Liver (tissue), 9 donors: ENCODE data around the gene CPED1. TPM values are rescaled to one million over a fixed set of nuclear protein-coding genes. Genes with fewer than 3 reads are reported as not detected.

Experiments
- DNase-seq: peaks from one replicate; pipeline ENCODE4 v3.0.0-alpha.2; 2017; ENCODE audit warnings: low spot score
- H3K27ac ChIP-seq, 2 donors: one replicate each; pipeline ENCODE4 v1.7.0; 2013; ENCODE audit warnings: inconsistent platforms in 2 of 2, low read length in 2 of 2, control low read depth in 1 of 2, low read depth in 1 of 2, mild to moderate bottlenecking in 1 of 2
- H3K27me3 ChIP-seq, 4 donors: one replicate each; pipeline versions ENCODE4 v1.6.1 to v1.7.0; 2013; ENCODE audit warnings: low read length in 3 of 4, inconsistent platforms in 1 of 4, mild to moderate bottlenecking in 1 of 4, moderate library complexity in 1 of 4; ENCODE audit not compliant: control insufficient read depth in 4 of 4, insufficient read depth in 4 of 4
- H3K36me3 ChIP-seq, 4 donors: one replicate each; pipeline versions ENCODE4 v1.6.1 to v1.7.0; 2013; ENCODE audit warnings: low read length in 3 of 4, mild to moderate bottlenecking in 3 of 4, low read depth in 1 of 4, moderate library complexity in 1 of 4; ENCODE audit not compliant: control insufficient read depth in 4 of 4, insufficient read depth in 3 of 4
- H3K4me1 ChIP-seq, 4 donors: one replicate each; pipeline versions ENCODE4 v1.6.1 to v1.7.0; 2013; ENCODE audit warnings: low read length in 3 of 4, mild to moderate bottlenecking in 3 of 4, moderate library complexity in 1 of 4; ENCODE audit not compliant: control insufficient read depth in 4 of 4, insufficient read depth in 4 of 4
- H3K4me3 ChIP-seq, 3 donors: one replicate each; pipeline versions ENCODE4 v1.6.1 to v1.7.0; 2013; ENCODE audit warnings: low read length in 3 of 3, control low read depth in 1 of 3, low read depth in 1 of 3, mild to moderate bottlenecking in 1 of 3
- H3K9ac ChIP-seq, 2 donors: one replicate each; pipeline ENCODE4 v1.7.0; 2013; ENCODE audit warnings: low read length in 2 of 2, mild to moderate bottlenecking in 2 of 2, moderate library complexity in 2 of 2, control low read depth in 1 of 2, low read depth in 1 of 2
- H3K9me3 ChIP-seq, 4 donors: one replicate each; pipeline versions ENCODE4 v1.6.1 to v1.7.0; 2013; ENCODE audit warnings: low read length in 3 of 4; ENCODE audit not compliant: control insufficient read depth in 4 of 4
- EGR1 ChIP-seq, 2 donors: IDR thresholded peaks; 2 replicates each; pipeline ENCODE4 v1.6.1; 2016 to 2018; ENCODE audit warnings: antibody characterized with exemption in 2 of 2, low read depth in 2 of 2
- FOXA2 ChIP-seq: IDR thresholded peaks from 2 replicates; pipeline ENCODE4 v1.6.1; 2016; ENCODE audit warnings: antibody characterized with exemption
- GABPA ChIP-seq, 2 donors: IDR thresholded peaks in 1 of 2; conservative IDR thresholded peaks in 1 of 2; 2 replicates each; pipeline ENCODE4 v1.6.1; 2016; ENCODE audit warnings: antibody characterized with exemption in 2 of 2, mild to moderate bottlenecking in 1 of 2, moderate library complexity in 1 of 2
- HNF4A ChIP-seq, 2 donors: conservative IDR thresholded peaks; 2 replicates each; pipeline ENCODE4 v1.6.1; 2016; ENCODE audit warnings: antibody characterized with exemption in 2 of 2, mild to moderate bottlenecking in 2 of 2
- JUND ChIP-seq, 2 donors: IDR thresholded peaks; 2 replicates each; pipeline ENCODE4 v1.6.1; 2016; ENCODE audit warnings: antibody characterized with exemption in 2 of 2
- MAX ChIP-seq: IDR thresholded peaks from 2 replicates; pipeline ENCODE4 v1.6.1; 2016; ENCODE audit warnings: antibody characterized with exemption
- NR2F2 ChIP-seq: IDR thresholded peaks from 2 replicates; pipeline ENCODE4 v1.6.1; 2016; ENCODE audit warnings: antibody characterized with exemption
- RXRA ChIP-seq, 2 donors: IDR thresholded peaks; 2 replicates each; pipeline ENCODE4 v1.6.1; 2017 to 2018; ENCODE audit warnings: antibody characterized with exemption in 2 of 2, mild to moderate bottlenecking in 1 of 2
- SP1 ChIP-seq: IDR thresholded peaks from 2 replicates; pipeline ENCODE4 v1.6.1; 2018; ENCODE audit warnings: antibody characterized with exemption, mild to moderate bottlenecking
- TAF1 ChIP-seq: conservative IDR thresholded peaks from 2 replicates; pipeline ENCODE4 v1.6.1; 2016; ENCODE audit warnings: antibody characterized with exemption, mild to moderate bottlenecking
- YY1 ChIP-seq: IDR thresholded peaks from 2 replicates; pipeline ENCODE4 v1.6.1; 2016; ENCODE audit warnings: antibody characterized with exemption, mild to moderate bottlenecking
- ZBTB33 ChIP-seq: IDR thresholded peaks from 2 replicates; pipeline ENCODE4 v1.6.1; 2016; ENCODE audit warnings: antibody characterized with exemption
- WGBS: extraction: QIAGEN DNeasy Blood & Tissue Kit; methylation state at CpG from one replicate; pipeline ENCODE4 v1.1.7; 2013; 5-methylcytosine and 5-hydroxymethylcytosine counted together
- polyA plus RNA-seq, 2 donors: library from polyadenylated mRNA; stranded (reverse) in 1 of 2; unstranded in 1 of 2; fragments of 200-250 nt in 1 of 2; fragments of >200 nt in 1 of 2; fragmentation: Nextera tagmentation in 1 of 2; extraction: Ambion mirVana in 1 of 2; gene quantifications; one replicate each; pipeline versions ENCODE4 v1.2.1 to v1.2.3, GENCODE V29; 2013 to 2015
- total RNA-seq, 2 donors: library from RNA; depleted of rRNA; stranded (reverse); fragments of >200 nt; gene quantifications; one replicate each; pipeline ENCODE4 v1.2.3, GENCODE V29; 2014
- TF ChIP-seq, protein P1 (sequence below): IDR thresholded peaks from 2 replicates; pipeline ENCODE4 v1.6.1; 2016; ENCODE audit warnings: antibody characterized with exemption
- TF ChIP-seq, protein P2 (sequence below): fragments of 150-350 bp; IDR thresholded peaks from 2 replicates; pipeline ENCODE4 v1.5.1; 2017; ENCODE audit warnings: improper control_type of control experiment, low read depth, low read length; ENCODE audit not compliant: missing input control
- donor health status: healthy.
- donor health status: healthy.
- donor health status: healthy.
- donor health status: healthy.
- donor health status: healthy.

Gene CPED1
- total and polyA plus RNA-seq, 4 donors, result 8.5 to 58.0 (median 14.6) TPM

- Histone ChIP-seq H3K4me3 (no peak overlapping the region), H3K36me3 (peaks cover 2 to 6% (median 5%) of the 10 kb centered on the region in 4 donors), H3K9ac (no peak overlapping the region), H3K27ac (no peak overlapping the region), H3K27me3 (no peaks in the 10 kb centered on the region), H3K4me1 (peaks cover 0 to 2% (median 0%) of the 10 kb centered on the region in 4 donors), H3K9me3 (no peaks in the 10 kb centered on the region)
- TF ChIP-seq SP1, result no peak
- no peak for TF ChIP-seq RXRA (IDR thresholded peaks at IDR 0.05)
- TF ChIP-seq MAX, result no peak
- no peak for TF ChIP-seq HNF4A (conservative IDR thresholded peaks at IDR 0.05)
- no peak for TF ChIP-seq EGR1 (IDR thresholded peaks at IDR 0.05; ENCODE audit: low read depth in 2 of 2)
- no peak for TF ChIP-seq GABPA (IDR thresholded peaks at IDR 0.05 in 1 of 2, conservative IDR thresholded peaks at IDR 0.05 in 1 of 2)
- TF ChIP-seq, protein P1, sequence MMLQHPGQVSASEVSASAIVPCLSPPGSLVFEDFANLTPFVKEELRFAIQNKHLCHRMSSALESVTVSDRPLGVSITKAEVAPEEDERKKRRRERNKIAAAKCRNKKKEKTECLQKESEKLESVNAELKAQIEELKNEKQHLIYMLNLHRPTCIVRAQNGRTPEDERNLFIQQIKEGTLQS, result no peak
- TF ChIP-seq YY1, result no peak
- no peak for TF ChIP-seq FOXA2
- no peak for TF ChIP-seq TAF1
- no peak for TF ChIP-seq NR2F2
- TF ChIP-seq, protein P2, sequence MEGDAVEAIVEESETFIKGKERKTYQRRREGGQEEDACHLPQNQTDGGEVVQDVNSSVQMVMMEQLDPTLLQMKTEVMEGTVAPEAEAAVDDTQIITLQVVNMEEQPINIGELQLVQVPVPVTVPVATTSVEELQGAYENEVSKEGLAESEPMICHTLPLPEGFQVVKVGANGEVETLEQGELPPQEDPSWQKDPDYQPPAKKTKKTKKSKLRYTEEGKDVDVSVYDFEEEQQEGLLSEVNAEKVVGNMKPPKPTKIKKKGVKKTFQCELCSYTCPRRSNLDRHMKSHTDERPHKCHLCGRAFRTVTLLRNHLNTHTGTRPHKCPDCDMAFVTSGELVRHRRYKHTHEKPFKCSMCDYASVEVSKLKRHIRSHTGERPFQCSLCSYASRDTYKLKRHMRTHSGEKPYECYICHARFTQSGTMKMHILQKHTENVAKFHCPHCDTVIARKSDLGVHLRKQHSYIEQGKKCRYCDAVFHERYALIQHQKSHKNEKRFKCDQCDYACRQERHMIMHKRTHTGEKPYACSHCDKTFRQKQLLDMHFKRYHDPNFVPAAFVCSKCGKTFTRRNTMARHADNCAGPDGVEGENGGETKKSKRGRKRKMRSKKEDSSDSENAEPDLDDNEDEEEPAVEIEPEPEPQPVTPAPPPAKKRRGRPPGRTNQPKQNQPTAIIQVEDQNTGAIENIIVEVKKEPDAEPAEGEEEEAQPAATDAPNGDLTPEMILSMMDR, result no peak
- WGBS, result 85% methylated on average over 2 of the region's 2 CpGs
- DNase-seq, result no peak
These were observed 310.3 kb downstream of the CPED1 start for GRCh38 chr7:121298831-121299239.

- Histone ChIP-seq H3K27me3 (no peaks in the 10 kb centered on the region), H3K9me3 (no peaks in the 10 kb centered on the region), H3K36me3 (peaks cover 0 to 3% (median under 1%) of the 10 kb centered on the region in 4 donors), H3K9ac (no peak overlapping the region), H3K4me1 (peaks cover 0 to 4% (median under 1%) of the 10 kb centered on the region in 4 donors), H3K27ac (no peak overlapping the region), H3K4me3 (no peak overlapping the region)
- no peak for DNase-seq
- WGBS, result 90% methylated on average over 2 of the region's 2 CpGs
- TF ChIP-seq SP1 (no peak), ZBTB33 (no peak), YY1 (no peak), JUND (IDR thresholded peaks at IDR 0.05) (no peak), HNF4A (conservative IDR thresholded peaks at IDR 0.05) (no peak)
These were observed 312.3 kb downstream of the CPED1 start for GRCh38 chr7:121300685-121301420.
